GM18951 (cell line): ENCODE measurements around the gene ADARB2.
"Not testable (repeated sequence)": the region's sequence is repeated elsewhere in the genome, so short reads cannot be mapped to it uniquely, and the experiment has no call there.

Experiments used
- POLR2A ChIP-seq: IDR thresholded peaks from 4 replicates; pipeline ENCODE4 v1.6.1; 2011; ENCODE audit warnings: mild to moderate bottlenecking; ENCODE audit not compliant: insufficient read length, insufficient read depth; ENCODE audit errors: extremely low read depth
- in situ Hi-C: fragments of 300-500 bp; cut with MboI; formaldehyde crosslinking; loops from one replicate; pipeline ENCODE4 v1.12.0; 2022; ENCODE audit warnings: low sequenced_read_pairs, mixed read lengths, inconsistent platforms; ENCODE audit not compliant: unreplicated experiment

ADARB2 gene

GRCh38 chr10:1347525-1347924, 389.8 kb downstream of the ADARB2 start:
- TF ChIP-seq POLR2A: no peak
- in situ Hi-C loops: no loop called here

GRCh38 chr10:1346201-1346600, 391.1 kb downstream of the ADARB2 start:
- TF ChIP-seq POLR2A: no peak
- in situ Hi-C loops: no loop called here

GRCh38 chr10:1345368-1345767, 392.0 kb downstream of the ADARB2 start:
- TF ChIP-seq POLR2A: no peak
- in situ Hi-C loops: no loop called here

GRCh38 chr10:1344846-1345245, 392.5 kb downstream of the ADARB2 start:
- no peak for TF ChIP-seq POLR2A
- in situ Hi-C loops: no loop called here

GRCh38 chr10:1344408-1344807, 392.9 kb downstream of the ADARB2 start:
- TF ChIP-seq POLR2A: no peak
- in situ Hi-C loops: no loop called here

GRCh38 chr10:1343176-1343575, 394.1 kb downstream of the ADARB2 start:
- TF ChIP-seq POLR2A: no peak
- in situ Hi-C loops: no loop called here

- in situ Hi-C loops: not testable (repeated sequence)
Observed at GRCh38 chr10:1341052-1341451, 396.3 kb downstream of the ADARB2 start.

GRCh38 chr10:1339396-1339795, 397.9 kb downstream of the ADARB2 start:
- TF ChIP-seq POLR2A: no peak
- in situ Hi-C loops: no loop called here

- in situ Hi-C loops: no loop called here
- no peak for TF ChIP-seq POLR2A
Observed at GRCh38 chr10:1335642-1336041, 401.7 kb downstream of the ADARB2 start.

GRCh38 chr10:1333981-1334380, 403.3 kb downstream of the ADARB2 start:
- in situ Hi-C loops: no loop called here
- TF ChIP-seq POLR2A: no peak

GRCh38 chr10:1331560-1331959, 405.8 kb downstream of the ADARB2 start:
- in situ Hi-C loops: no loop called here
- TF ChIP-seq POLR2A: no peak

- no peak for TF ChIP-seq POLR2A
- in situ Hi-C loops: no loop called here
Observed at GRCh38 chr10:1329622-1330021, 407.7 kb downstream of the ADARB2 start.

- TF ChIP-seq POLR2A: no peak
- in situ Hi-C loops: no loop called here
Observed at GRCh38 chr10:1328981-1329614, 408.2 kb downstream of the ADARB2 start.

- in situ Hi-C loops: no loop called here
- TF ChIP-seq POLR2A: no peak
Observed at GRCh38 chr10:1328161-1328823, 409.0 kb downstream of the ADARB2 start.
